NCI-H2227 (cell line): Measurements from ENCODE around the gene LRBA.

Source experiments
- DNase-seq: peaks from one replicate; lab custom pipeline; 2025; ENCODE audit not compliant: unreplicated experiment; lab: John Stamatoyannopoulos, UW

The LRBA gene

DNA sequence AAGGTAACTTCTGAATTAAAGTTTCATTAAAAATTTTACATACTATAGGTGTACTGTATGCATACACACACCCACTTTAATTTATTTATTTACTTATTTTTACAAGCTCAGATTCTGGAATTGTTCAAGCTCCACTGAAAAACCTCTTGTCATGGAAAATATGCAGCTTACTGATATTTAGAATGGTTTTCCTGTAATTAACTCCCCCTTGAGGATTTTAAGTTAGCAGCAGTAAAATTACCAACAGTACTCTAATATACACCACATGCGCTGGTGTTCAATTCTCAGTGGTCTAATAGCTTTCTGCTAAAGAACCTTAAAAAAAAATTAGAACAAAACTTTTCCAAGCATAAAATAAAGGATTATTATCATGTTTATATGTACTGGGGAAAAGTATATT is 421.1 kb downstream of the LRBA start:
- DNase-seq: no peak

DNA sequence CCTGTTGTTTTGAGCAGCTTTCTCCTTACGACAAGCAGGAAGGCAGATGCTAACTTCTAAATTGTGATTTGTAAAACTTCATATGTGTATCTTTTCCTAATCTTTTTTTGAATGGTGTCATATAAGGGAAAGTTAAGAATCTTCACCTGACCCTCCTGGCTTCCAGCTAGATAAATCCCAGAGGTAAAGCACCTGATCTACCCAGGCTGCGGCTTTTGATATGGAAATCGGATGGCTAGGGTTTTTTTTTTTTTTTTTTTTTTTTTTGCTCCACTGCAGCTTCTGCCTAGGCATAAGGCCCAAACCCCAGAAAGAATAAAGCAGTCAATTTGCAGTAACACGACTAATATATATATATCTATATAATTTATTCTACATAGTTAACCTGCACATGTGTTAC is 423.2 kb downstream of the LRBA start:
- DNase-seq: no peak

DNA sequence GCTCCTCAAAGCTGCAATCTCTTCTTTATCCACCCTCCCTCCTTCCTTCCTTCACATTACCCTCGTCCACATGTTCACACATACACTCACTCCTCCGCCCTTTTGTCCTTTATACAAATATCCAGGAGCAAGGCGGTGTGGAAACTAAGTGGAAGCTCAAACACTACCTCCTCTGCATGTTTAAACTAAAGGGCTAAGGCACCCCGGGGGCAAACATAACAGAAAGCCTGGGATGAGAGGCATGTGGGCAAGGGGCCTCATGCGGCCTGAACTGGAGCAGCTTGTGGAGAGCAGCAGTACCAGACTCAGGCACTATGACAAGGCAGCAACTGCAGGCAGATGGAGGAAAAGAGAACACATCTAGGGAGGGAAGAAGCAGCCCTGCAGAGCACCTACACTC is 423.7 kb downstream of the LRBA start:
- DNase-seq: no peak

DNA sequence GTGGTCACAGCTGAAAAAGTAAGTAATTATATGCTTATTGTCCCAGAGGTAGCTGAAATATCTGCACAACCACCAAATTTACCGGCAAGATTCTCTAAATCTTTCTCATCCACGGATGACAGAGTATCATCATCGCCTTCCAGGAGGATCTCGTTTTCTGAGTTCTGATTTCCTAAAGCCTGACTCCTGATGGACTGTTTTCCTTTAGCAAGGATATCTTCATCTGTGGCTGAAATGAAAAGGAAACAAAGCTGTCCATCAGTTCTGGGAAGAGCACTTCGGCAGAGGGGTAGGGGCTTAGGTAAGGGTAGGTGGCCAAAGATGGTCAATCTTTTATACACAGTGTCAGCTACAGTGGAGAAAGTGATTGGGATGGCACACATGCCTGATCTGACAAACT is 424.5 kb downstream of the LRBA start:
- no peak for DNase-seq

DNA sequence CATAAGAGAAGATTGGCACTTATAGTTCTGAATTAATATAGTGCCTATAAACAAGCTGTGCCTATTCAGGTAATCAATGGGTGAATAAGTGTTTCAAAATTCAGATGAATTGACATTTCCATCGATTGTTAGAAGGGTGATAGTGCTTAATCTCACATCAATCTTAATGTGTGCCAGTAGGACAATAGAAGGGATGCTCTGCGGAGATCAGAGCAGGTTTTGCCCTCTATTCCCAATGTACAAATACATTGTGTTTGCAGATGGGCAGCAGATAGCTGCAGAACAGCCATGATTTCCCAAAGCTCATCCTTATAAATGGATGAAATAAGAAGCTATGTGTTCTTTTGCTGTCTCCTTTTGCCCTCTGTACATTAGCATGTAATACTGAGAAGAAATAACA is 425.9 kb downstream of the LRBA start:
- DNase-seq: peak; percentile 2

DNA sequence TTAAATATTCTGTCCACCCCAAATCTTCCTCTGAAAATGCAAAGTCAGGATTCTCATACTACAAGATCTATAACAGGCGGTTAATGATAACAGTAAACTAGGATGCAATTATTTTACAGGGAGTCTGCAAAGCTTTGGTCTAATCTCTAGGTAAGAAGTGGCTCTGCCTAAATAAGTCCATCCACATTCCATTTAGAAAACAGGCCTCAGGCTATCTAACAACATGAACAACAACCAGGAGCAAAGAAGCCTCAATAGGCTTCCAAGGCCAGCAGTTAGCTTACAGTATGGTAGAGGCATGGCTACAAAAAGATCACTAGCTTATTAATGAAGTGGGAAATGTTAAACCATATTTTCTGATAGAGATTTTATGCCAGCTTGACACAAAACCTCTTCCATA is 426.8 kb downstream of the LRBA start:
- DNase-seq: no peak

DNA sequence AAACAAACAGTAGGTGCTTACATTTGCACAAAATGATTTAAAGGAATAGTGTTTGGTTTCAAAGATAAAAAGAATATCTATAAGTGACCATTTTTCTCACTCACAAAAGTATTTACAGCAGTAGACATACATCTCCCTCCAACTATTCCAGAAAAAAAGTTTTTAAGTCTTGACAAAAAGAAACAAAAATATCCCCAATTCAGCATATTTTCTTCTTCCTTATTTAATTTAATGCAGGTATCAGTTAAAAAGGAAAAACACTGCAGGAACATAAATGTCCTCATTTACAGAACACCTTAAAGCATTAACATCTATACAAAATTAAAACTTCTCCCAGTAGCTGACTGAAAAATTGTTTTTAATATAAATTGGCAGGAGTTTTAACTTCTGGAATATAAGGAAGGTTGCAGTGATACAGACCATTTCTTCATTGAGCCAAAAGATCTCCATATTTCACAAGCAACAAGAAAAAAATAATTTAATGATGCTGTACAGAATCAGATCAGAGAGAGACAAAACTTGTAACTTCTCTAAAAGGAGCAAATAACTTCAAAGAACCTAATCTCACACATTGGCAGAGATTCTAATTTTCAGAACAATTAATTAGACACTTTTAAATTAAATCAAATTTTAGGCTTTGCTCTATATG is 428.8 kb downstream of the LRBA start:
- DNase-seq: no peak

DNA sequence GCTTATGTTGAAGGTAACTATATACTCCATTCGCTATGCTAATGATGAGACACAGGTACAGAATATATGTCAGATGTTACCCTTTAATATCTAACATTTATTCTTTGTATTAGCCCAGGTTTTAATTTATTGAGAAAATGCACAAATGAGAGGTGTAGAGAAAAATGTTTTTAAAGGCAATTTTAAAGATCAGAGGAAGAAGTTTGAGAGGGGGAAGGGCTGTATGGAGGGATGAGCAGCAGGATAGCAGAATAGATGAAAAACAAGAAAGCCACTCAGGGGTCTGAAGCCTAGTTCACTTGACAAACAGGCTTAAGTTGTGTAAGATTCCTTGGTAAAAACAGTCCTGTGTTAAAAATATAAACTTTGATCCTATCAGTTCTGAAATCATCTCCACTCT is 429.5 kb downstream of the LRBA start:
- DNase-seq: no peak

DNA sequence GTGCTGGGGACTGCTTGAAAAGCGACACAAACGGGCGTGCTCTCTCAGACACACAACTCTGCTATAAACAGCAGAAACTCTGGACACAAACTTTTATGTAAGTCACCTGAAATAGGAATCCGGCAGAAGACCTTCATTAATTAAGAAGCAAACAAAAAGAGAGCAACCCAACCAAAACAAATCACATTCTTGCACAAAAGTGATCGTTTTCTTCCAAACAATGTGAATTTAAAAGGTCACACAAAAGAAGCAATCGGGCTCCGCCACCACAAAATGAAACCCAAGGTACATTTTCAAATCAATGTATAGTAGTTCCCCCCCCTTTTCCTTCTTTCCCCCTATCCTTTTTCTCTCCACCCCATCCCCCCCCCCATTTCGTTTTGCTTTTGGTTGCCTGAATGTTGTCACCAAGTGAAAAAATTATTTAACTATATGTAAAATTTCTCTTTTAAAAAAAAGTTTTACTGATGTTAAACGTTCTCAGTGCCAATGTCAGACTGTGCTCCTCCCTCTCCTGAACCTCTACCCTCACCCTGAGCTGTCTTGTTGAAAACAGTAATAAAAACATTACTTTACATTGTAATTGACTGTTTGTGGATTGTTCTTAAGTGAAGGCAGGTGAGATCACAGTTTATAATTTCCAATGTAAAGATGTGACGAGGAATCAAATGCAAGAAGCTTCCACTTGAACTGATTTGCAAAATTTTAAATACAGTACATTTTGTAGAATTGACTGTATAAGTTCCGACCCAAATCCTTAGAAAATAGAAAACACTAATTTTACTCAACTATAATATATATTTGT is 430.8 kb downstream of the LRBA start:
- no peak for DNase-seq

DNA sequence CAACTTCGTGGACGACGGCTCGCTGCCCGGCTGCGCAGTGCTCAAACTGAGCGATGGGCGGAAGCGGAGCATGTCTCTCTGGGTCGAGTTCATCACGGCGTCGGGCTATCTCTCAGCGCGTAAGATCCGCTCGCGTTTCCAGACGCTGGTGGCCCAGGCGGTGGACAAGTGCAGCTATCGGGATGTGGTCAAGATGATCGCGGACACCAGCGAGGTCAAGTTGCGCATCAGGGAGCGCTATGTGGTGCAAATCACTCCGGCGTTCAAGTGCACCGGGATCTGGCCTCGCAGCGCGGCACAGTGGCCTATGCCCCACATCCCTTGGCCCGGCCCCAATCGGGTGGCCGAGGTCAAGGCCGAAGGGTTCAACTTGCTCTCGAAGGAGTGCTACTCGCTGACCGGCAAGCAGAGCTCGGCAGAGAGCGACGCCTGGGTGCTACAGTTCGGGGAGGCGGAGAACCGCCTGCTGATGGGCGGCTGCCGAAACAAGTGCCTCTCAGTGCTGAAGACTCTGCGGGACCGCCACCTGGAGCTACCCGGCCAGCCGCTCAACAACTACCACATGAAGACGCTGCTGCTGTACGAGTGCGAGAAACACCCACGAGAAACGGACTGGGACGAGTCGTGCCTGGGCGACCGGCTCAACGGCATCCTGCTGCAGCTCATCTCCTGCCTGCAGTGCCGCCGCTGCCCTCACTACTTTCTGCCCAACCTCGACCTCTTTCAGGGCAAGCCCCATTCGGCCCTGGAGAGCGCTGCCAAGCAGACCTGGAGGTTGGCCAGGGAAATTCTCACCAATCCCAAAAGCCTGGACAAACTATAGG is 431.6 kb downstream of the LRBA start:
- DNase-seq: no peak

DNA sequence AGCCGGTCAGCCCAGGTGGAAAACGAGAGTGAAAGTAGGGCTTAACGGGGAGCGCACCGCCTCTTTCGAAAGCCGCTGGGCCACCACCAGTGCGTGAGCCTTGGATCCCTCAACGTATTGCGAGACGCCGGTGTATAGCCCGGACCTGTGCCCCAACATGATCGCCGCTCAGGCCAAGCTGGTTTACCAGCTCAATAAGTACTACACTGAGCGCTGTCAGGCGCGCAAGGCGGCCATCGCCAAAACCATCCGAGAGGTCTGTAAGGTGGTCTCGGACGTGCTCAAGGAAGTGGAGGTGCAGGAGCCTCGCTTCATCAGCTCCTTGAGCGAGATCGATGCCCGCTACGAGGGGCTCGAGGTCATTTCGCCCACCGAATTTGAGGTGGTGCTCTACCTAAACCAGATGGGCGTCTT is 432.2 kb downstream of the LRBA start:
- DNase-seq: no peak

DNA sequence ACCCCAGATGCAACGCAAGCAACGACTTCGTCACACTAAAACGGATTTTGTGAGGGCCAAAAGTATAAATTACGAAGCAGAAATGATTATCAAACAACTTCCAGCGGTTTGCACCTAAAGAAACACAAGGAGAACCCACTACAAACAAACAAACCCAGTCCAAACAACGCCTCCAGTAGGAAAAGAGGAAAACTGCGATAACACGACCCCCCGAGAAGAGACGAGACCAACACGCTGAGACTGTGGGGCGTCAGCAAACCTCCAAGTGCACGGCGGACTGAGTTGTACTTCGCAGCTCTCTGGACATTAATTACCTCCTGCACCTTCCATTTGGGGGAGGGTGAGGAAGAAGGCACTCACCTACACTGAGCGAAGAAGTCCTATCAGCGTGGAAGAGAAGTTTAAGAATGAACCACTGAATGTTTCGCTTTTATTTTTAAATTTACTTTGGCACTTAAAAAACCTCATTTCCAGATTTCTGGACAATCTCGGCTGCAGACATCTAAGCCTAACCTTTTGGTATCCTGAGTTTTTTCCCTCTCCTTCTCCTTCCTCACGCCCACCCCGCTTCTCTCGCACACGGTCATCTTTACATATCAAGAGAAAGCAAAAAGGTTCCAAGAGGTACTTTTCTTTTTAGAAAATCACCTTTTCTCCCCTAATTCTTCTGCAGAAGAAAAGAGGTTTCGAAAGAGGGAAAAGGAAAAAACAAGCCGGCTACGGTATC is 432.8 kb downstream of the LRBA start, which contains the start of gene MAB21L2:
TSS of gene MAB21L2 (plus strand) at position 6 of the 727 bp plus-strand sequence. CDS start 879 bp downstream, outside the sequence.
- no peak for DNase-seq

DNA sequence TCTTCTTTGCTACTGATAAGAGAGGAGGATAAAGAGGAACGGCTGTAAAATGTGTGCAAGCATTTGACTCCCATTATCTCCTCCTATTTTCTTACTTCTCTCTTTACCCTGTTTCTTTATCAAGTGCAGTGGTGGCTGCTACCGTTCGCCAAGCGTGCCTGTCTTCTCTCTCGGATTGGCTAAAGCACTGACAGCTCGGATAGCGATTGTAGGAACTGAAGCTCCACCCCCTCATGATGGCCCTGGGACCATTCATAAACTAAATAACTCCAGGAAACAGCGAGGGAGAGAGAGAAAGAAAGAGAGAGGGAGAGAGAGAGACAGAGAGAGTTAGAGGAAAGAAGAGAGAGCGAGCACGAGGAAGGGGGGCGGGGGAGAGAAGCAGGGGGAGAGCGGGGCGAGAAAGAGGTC is 433.4 kb downstream of the LRBA start:
- DNase-seq: no peak

DNA sequence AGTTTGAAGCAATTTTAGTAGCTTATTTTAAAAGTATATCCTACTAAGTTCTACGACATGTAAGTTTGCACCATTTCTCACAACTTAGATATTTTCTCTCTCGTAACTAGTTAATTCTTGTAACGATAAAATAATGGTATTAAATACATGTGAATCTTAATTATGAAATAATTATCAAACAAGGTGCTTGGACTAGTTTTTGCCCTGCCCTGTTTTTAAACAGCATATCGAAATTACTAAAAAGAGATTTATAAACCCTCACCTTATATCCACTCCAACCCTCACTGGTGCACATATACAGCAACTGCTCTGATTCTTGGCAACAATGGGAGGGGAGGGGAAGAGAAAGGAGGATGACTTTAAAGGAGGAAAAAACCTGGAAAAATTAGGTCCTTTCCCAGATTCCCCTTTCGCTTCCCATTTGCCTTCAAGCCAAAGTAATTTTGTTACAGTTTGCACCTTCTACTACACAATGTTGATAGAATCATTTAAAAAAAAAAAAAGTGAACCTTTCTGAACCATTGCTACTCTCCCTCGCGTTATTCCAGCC is 434.0 kb downstream of the LRBA start:
- DNase-seq: no peak

DNA sequence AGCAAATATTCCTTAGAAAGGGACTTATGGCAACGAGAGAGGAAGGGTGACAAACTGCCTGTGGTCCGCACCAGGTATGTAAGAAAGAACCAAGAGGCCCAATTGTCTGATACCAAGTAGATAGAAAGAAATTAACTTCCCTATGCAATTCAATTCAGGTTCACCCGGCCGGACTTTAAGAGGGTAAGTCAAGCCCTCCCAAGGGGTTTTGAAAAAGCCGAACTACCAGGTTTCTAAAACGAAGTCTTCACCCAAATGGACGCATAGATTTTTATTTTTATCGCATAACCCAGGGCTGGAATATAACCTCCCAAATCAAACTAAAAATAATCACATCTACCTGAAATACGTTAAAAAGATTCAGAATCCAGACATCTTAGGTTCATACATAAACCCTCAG is 434.8 kb downstream of the LRBA start:
- no peak for DNase-seq

DNA sequence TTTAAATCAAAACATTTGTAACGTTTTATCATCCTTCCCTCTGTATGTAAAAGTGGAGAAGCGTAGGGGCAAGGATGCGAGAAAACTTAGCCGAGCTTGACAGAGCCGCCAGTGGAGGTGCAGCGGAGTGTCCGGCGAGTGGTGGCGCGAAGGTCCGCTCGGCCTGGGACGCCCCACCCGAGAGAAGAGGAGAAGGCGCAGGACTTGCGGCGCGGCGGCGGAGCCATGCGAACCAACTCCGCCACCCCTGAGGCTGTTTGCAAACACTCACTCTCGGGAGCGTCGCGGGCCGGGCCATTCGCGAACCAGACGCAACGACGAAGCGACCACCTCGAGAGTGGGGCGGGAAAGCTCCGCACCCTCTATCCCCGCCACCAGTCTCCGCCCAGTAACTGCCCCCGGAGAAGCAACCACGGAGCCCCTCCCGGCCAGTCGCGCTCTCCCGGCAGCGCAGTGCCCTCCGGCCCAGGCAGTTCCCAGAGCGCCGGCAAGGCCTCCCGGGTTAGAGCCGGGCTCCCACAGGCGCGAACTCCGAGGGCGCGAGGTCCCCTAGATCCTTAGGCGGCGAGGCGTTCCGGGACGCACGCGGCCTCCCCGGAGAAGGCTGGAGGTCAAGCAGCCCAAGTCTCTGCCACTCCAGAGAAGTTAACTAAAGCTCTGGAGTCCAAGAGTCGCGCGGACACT is 435.4 kb downstream of the LRBA start:
- DNase-seq: no peak

DNA sequence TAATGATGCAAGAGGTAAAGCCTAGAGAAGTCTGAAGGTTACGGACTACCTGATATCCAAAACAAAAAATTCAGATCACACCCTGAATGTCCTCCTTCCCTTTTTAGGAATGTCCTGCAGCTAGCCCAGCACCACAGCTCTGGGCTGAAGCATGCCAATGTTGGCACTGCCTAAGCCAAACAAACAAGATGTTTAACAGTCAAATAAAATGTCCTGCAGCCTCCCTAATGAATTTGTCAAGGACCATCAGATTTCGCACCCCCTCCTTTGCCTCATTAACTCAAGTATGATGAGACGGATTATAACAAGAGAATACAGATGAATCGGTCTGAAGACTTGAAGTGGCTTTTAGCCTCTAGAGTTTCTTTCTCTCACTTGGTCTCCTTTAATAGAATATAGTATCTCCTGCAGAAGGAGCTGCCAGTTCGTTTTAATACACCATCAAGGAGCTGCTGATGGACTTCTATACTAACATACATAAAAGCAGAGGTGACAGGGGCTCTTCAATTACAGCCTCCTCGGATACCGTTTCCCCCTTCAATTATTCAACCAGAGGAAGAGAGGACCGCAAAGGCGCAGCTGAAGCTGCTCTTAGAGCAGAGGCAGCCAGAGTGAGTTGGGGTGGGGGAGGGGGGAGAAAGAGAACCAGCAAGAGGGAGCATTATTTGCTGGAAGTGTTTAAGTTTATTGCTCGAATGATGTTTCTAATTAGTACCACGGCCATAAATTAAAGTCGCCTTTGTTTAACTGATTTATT is 436.2 kb downstream of the LRBA start:
- DNase-seq: peak; percentile 20

DNA sequence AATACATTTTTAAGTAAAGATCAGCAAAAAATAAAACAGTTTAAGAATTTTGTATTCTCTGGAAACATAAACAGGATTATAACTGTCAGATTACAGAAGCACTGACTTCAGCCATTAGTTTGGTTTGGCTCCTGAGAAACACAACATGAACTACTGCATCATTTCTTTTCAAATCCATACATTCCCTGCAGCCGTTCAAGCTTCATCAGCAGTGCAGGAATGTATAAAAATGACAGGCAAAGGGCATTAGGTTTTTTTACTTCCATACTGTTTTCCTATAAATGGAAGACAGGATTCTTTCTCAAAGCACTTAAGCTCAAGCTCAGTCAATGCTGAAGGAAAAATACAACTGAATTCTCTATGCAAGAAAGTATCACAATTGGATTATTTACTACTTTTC is 437.3 kb downstream of the LRBA start:
- DNase-seq: no peak

DNA sequence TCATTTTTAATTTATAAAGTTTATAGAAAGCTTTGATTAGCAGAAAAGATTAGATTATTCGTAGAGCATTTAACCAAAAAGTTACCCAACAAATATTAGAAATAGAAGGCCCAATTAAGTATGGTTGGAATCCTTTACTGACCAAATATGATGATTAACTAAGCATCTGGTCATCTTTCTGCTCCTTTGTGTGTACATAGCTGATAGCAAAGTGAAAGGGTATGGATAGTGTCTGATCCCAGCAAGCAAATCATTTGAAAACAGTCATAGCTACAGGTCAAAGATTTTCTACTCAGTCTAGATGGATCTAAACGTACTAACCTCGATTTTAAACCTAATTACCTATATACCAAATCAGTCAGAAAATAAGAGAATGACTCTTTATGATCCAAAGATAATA is 440.4 kb downstream of the LRBA start:
- DNase-seq: no peak

DNA sequence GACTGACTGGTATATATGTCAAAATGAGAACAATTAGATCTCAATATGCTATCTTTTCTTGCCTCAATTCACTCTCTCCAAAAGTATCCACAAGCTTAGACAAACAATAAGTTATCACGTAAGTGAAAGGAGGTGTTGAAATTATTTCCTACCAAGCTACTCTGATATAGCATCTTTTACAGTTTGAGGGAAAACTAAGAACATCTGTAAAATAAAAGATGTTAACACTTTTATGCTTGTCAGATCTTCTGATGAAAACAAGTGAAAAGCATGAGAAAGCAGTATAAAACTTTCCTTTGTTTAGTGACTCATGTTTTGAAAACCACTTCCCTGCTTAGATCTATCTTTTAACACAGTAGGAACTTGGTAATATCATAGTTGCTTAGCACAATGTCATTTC is 441.6 kb downstream of the LRBA start:
- DNase-seq: no peak
